ENCODE results near the gene TGDS.
A peak's percentile ranks its signal among the peaks of the same experiment; 100 is the strongest.

Gene TGDS

GRCh38 chr13:94599877-94600276 lies 3.9 kb upstream of the TGDS start:
- DNase-seq (ENCODE audit: low spot score) = no peak

- no peak for DNase-seq (ENCODE audit: low spot score)
Measured at GRCh38 chr13:94598281-94598680, 2.3 kb upstream of the TGDS start.

- DNase-seq (ENCODE audit: low spot score) = no peak
Measured at GRCh38 chr13:94596575-94596971, 621 bp upstream of the TGDS start.

GRCh38 chr13:94595001-94595949 lies 677 bp downstream of the TGDS start:
- peak; percentile 36 for DNase-seq (ENCODE audit: low spot score)

GRCh38 chr13:94590744-94591143 lies 5.2 kb downstream of the TGDS start:
- no peak for DNase-seq (ENCODE audit: low spot score)

GRCh38 chr13:94588541-94588940 lies 7.4 kb downstream of the TGDS start:
- DNase-seq (ENCODE audit: low spot score) = no peak

GRCh38 chr13:94586371-94586770 lies 9.6 kb downstream of the TGDS start:
- no peak for DNase-seq (ENCODE audit: low spot score)

GRCh38 chr13:94585543-94586101 lies 10.3 kb downstream of the TGDS start:
- DNase-seq (ENCODE audit: low spot score) = no peak

GRCh38 chr13:94583926-94584325 lies 12.0 kb downstream of the TGDS start:
- no peak for DNase-seq (ENCODE audit: low spot score)

- DNase-seq (ENCODE audit: low spot score) = no peak
Measured at GRCh38 chr13:94579063-94579462, 16.9 kb downstream of the TGDS start.

- no peak for DNase-seq (ENCODE audit: low spot score)
Measured at GRCh38 chr13:94569615-94570014, 26.3 kb downstream of the TGDS start.

- DNase-seq (ENCODE audit: low spot score) = no peak
Measured at GRCh38 chr13:94568443-94568842, 27.5 kb downstream of the TGDS start.

GRCh38 chr13:94567581-94567980 lies 28.4 kb downstream of the TGDS start:
- no peak for DNase-seq (ENCODE audit: low spot score)

- DNase-seq (ENCODE audit: low spot score) = no peak
Measured at GRCh38 chr13:94561126-94561525, 34.8 kb downstream of the TGDS start.

- no peak for DNase-seq (ENCODE audit: low spot score)
Measured at GRCh38 chr13:94560116-94560515, 35.8 kb downstream of the TGDS start.

- DNase-seq (ENCODE audit: low spot score) = no peak
Measured at GRCh38 chr13:94559222-94559795, 36.6 kb downstream of the TGDS start.

- peak; percentile 9 for DNase-seq (ENCODE audit: low spot score)
Measured at GRCh38 chr13:94558716-94559115, 37.2 kb downstream of the TGDS start.

- no peak for DNase-seq (ENCODE audit: low spot score)
Measured at GRCh38 chr13:94557684-94558235, 38.2 kb downstream of the TGDS start.

- DNase-seq (ENCODE audit: low spot score) = no peak
Measured at GRCh38 chr13:94556621-94557020, 39.3 kb downstream of the TGDS start.

- no peak for DNase-seq (ENCODE audit: low spot score)
Measured at GRCh38 chr13:94556041-94556440, 39.9 kb downstream of the TGDS start.

GRCh38 chr13:94553766-94554165 lies 42.2 kb downstream of the TGDS start:
- DNase-seq (ENCODE audit: low spot score) = no peak

GRCh38 chr13:94552095-94552494 lies 43.9 kb downstream of the TGDS start:
- DNase-seq (ENCODE audit: low spot score) = no peak
